ENCODE measurements around the gene SH3RF3.

The SH3RF3 gene

GRCh38 chr2:109153005-109153784, 24.2 kb downstream of the SH3RF3 start:
- TF ChIP-seq CTCF (IDR thresholded peaks at IDR 0.05) = no peak

GRCh38 chr2:109153807-109154206, 24.8 kb downstream of the SH3RF3 start:
- no peaks in the 10 kb centered on the region for H3K4me1 ChIP-seq
- no peaks in the 10 kb centered on the region for H3K27me3 ChIP-seq (ENCODE audit: control insufficient read depth, insufficient read depth, low read length)
- H3K4me2 ChIP-seq (ENCODE audit: low read length) = no peak overlapping the region
- no peaks in the 10 kb centered on the region for H3K79me2 ChIP-seq
- H3K27ac ChIP-seq = no peak overlapping the region
- TF ChIP-seq CTCF (IDR thresholded peaks at IDR 0.05) = no peak
- H2AFZ ChIP-seq = no peak overlapping the region
- H3K9me3 ChIP-seq (ENCODE audit: control insufficient read depth, low read length) = no peaks in the 10 kb centered on the region
- H3K9ac ChIP-seq = no peak overlapping the region
- no peaks in the 10 kb centered on the region for H3K36me3 ChIP-seq (ENCODE audit: control insufficient read depth, insufficient read depth, low read length)
- H3K4me3 ChIP-seq (ENCODE audit: low read depth, low read length) = no peak overlapping the region

More at GRCh38 chr2:109153005-109153784, 24.2 kb downstream of the SH3RF3 start:
- no peak overlapping the region for H3K27ac ChIP-seq
- H3K27me3 ChIP-seq (ENCODE audit: control insufficient read depth, insufficient read depth, low read length) = no peaks in the 10 kb centered on the region
- no peaks in the 10 kb centered on the region for H3K4me1 ChIP-seq
- H3K4me2 ChIP-seq (ENCODE audit: low read length) = no peak overlapping the region
- H2AFZ ChIP-seq = no peak overlapping the region
- no peak overlapping the region for H3K4me3 ChIP-seq (ENCODE audit: low read depth, low read length)
- H3K79me2 ChIP-seq = no peaks in the 10 kb centered on the region
- no peaks in the 10 kb centered on the region for H3K36me3 ChIP-seq (ENCODE audit: control insufficient read depth, insufficient read depth, low read length)
- no peaks in the 10 kb centered on the region for H3K9me3 ChIP-seq (ENCODE audit: control insufficient read depth, low read length)
- H3K9ac ChIP-seq = no peak overlapping the region

GRCh38 chr2:109154226-109154625, 25.2 kb downstream of the SH3RF3 start:
- Histone ChIP-seq H3K27ac (no peak overlapping the region), H3K4me1 (no peaks in the 10 kb centered on the region)

GRCh38 chr2:109155553-109156451, 26.8 kb downstream of the SH3RF3 start:
- Histone ChIP-seq H3K9ac (no peak overlapping the region), H3K4me1 (no peaks in the 10 kb centered on the region), H3K27me3 (ENCODE audit: control insufficient read depth, insufficient read depth, low read length) (no peaks in the 10 kb centered on the region), H3K27ac (no peak overlapping the region), H3K4me2 (ENCODE audit: low read length) (no peak overlapping the region), H2AFZ (no peak overlapping the region), H3K79me2 (no peaks in the 10 kb centered on the region), H3K9me3 (ENCODE audit: control insufficient read depth, low read length) (no peaks in the 10 kb centered on the region), H3K36me3 (ENCODE audit: control insufficient read depth, insufficient read depth, low read length) (no peaks in the 10 kb centered on the region), H3K4me3 (ENCODE audit: low read depth, low read length) (no peak overlapping the region)
- TF ChIP-seq CTCF (IDR thresholded peaks at IDR 0.05) = no peak

More at GRCh38 chr2:109154226-109154625, 25.2 kb downstream of the SH3RF3 start:
- no peaks in the 10 kb centered on the region for H3K79me2 ChIP-seq
- no peaks in the 10 kb centered on the region for H3K27me3 ChIP-seq (ENCODE audit: control insufficient read depth, insufficient read depth, low read length)
- no peak overlapping the region for H3K9ac ChIP-seq
- no peak for TF ChIP-seq CTCF (IDR thresholded peaks at IDR 0.05)
- no peak overlapping the region for H2AFZ ChIP-seq
- H3K9me3 ChIP-seq (ENCODE audit: control insufficient read depth, low read length) = no peaks in the 10 kb centered on the region
- H3K36me3 ChIP-seq (ENCODE audit: control insufficient read depth, insufficient read depth, low read length) = no peaks in the 10 kb centered on the region
- no peak overlapping the region for H3K4me2 ChIP-seq (ENCODE audit: low read length)
- no peak overlapping the region for H3K4me3 ChIP-seq (ENCODE audit: low read depth, low read length)
